ENCODE data around the gene FCRL4. TPM values are rescaled to one million over a fixed set of nuclear protein-coding genes. Genes with fewer than 3 reads are reported as not detected.

Gene FCRL4
- total RNA-seq, 6 experiments from 2014 or later, result not detected

- intact Hi-C loops (cut with DNase I), result no loop called here
- H3K27me3 ChIP-seq, result no peaks in the 10 kb centered on the region
- 60% methylated on average over 5 of the region's 6 CpGs for WGBS (ENCODE audit: insufficient coverage, low coverage, low lambda C conversion rate, missing lambda C conversion rate)
- ATAC-seq (peak in 1 of 4 donors; percentile 13), DNase-seq (no peak)
- no peaks in the 10 kb centered on the region for H3K9me3 ChIP-seq
- no peak overlapping the region for H3K4me3 ChIP-seq
- no peak overlapping the region for H3K27ac ChIP-seq
- TF ChIP-seq CTCF (IDR thresholded peaks at IDR 0.05), result no peak
- TF ChIP-seq POLR2A (IDR thresholded peaks at IDR 0.05), result no peak
- no peaks in the 10 kb centered on the region for H3K36me3 ChIP-seq
- H3K4me1 ChIP-seq, result no peaks in the 10 kb centered on the region
These were observed 55.2 kb downstream of the FCRL4 start for GRCh38 chr1:157542676-157543075.

- no peak overlapping the region for H3K27ac ChIP-seq
- no peaks in the 10 kb centered on the region for H3K36me3 ChIP-seq
These were observed 57.0 kb downstream of the FCRL4 start for GRCh38 chr1:157540852-157541251.

GRCh38 chr1:157540160-157540748, 57.6 kb downstream of the FCRL4 start:
- TF ChIP-seq CTCF (IDR thresholded peaks at IDR 0.05), result no peak
- Histone ChIP-seq H3K4me3 (no peak overlapping the region), H3K27ac (no peak overlapping the region), H3K9me3 (no peaks in the 10 kb centered on the region), H3K4me1 (no peaks in the 10 kb centered on the region), H3K27me3 (no peaks in the 10 kb centered on the region), H3K36me3 (no peaks in the 10 kb centered on the region)
- DNase-seq (no peak), ATAC-seq (no peak)
- intact Hi-C loops (cut with DNase I), result no loop called here
- 11% methylated on average over 2 of the region's 2 CpGs for WGBS (ENCODE audit: insufficient coverage, low coverage, low lambda C conversion rate, missing lambda C conversion rate)

More at GRCh38 chr1:157540852-157541251, 57.0 kb downstream of the FCRL4 start:
- no peak for TF ChIP-seq CTCF (IDR thresholded peaks at IDR 0.05)
- TF ChIP-seq POLR2A (IDR thresholded peaks at IDR 0.05), result no peak
- intact Hi-C loops (cut with DNase I), result no loop called here
- WGBS (ENCODE audit: insufficient coverage, low coverage, low lambda C conversion rate, missing lambda C conversion rate), result 52% methylated on average over 3 of the region's 3 CpGs
- Histone ChIP-seq H3K4me1 (no peaks in the 10 kb centered on the region), H3K9me3 (no peaks in the 10 kb centered on the region), H3K4me3 (no peak overlapping the region), H3K27me3 (no peaks in the 10 kb centered on the region)
- no peak for ATAC-seq
- DNase-seq, result no peak

- no peaks in the 10 kb centered on the region for H3K36me3 ChIP-seq
- no peaks in the 10 kb centered on the region for H3K27me3 ChIP-seq
- intact Hi-C loops (cut with DNase I), result no loop called here
- H3K27ac ChIP-seq, result no peak overlapping the region
- no peaks in the 10 kb centered on the region for H3K9me3 ChIP-seq
- no peak overlapping the region for H3K4me3 ChIP-seq
- DNase-seq (no peak), ATAC-seq (no peak)
- no peaks in the 10 kb centered on the region for H3K4me1 ChIP-seq
- TF ChIP-seq POLR2A (IDR thresholded peaks at IDR 0.05), result no peak
- no peak for TF ChIP-seq CTCF (IDR thresholded peaks at IDR 0.05)
These were observed 58.3 kb downstream of the FCRL4 start for GRCh38 chr1:157539568-157539967.

GRCh38 chr1:157532569-157532968, 65.3 kb downstream of the FCRL4 start:
- DNase-seq (no peak), ATAC-seq (no peak)
- TF ChIP-seq CTCF (IDR thresholded peaks at IDR 0.05) (no peak), POLR2A (IDR thresholded peaks at IDR 0.05) (no peak)
- no peaks in the 10 kb centered on the region for H3K36me3 ChIP-seq
- no peak overlapping the region for H3K4me3 ChIP-seq
- intact Hi-C loops (cut with DNase I), result no loop called here
- 65% methylated on average over 3 of the region's 3 CpGs for WGBS (ENCODE audit: insufficient coverage, low coverage, low lambda C conversion rate, missing lambda C conversion rate)
- no peaks in the 10 kb centered on the region for H3K9me3 ChIP-seq
- no peaks in the 10 kb centered on the region for H3K27me3 ChIP-seq
- no peak overlapping the region for H3K27ac ChIP-seq
- H3K4me1 ChIP-seq, result no peaks in the 10 kb centered on the region

Measured in right lobe of liver (tissue), 6 donors.